Esophagus squamous epithelium (tissue), 5 donors: Measurements from ENCODE around the gene IRF2. TPM values are rescaled to one million over a fixed set of nuclear protein-coding genes. Genes with fewer than 3 reads are reported as not detected.

Experiments
- DNase-seq: peaks from one replicate; lab custom pipeline; 2025; lab: John Stamatoyannopoulos, UW
- H3K27ac ChIP-seq, 4 donors: fragments of 200-600 bp; sonication (generic); one replicate each; pipeline ENCODE4 v1.5.1; 2016 to 2019; ENCODE audit warnings: mild to moderate bottlenecking in 1 of 4
- H3K27me3 ChIP-seq, 4 donors: fragments of 200-600 bp; sonication (generic); 1 replicate in 3 of 4; 2 replicates in 1 of 4; pipeline versions ENCODE4 v1.5.1 to v1.6.0; 2017 to 2021; ENCODE audit warnings: antibody characterized with exemption in 1 of 4
- H3K36me3 ChIP-seq, 3 donors: fragments of 200-600 bp; sonication (generic); one replicate each; pipeline ENCODE4 v1.5.1; 2016 to 2019
- H3K4me1 ChIP-seq, 3 donors: fragments of 200-600 bp; sonication (generic); one replicate each; pipeline ENCODE4 v1.5.1; 2017 to 2019
- H3K4me3 ChIP-seq, 4 donors: fragments of 200-600 bp; sonication (generic); 1 replicate in 3 of 4; 2 replicates in 1 of 4; pipeline ENCODE4 v1.5.1; 2016 to 2019; ENCODE audit warnings: mild to moderate bottlenecking in 2 of 4, moderate library complexity in 1 of 4
- H3K9me3 ChIP-seq, 3 donors: fragments of 200-600 bp; sonication (generic); one replicate each; pipeline ENCODE4 v1.5.1; 2016 to 2019
- POLR2A ChIP-seq, 4 donors: fragments of 450-650 bp; IDR thresholded peaks; one replicate each; pipeline ENCODE4 v1.6.1; 2017; ENCODE audit warnings: antibody characterized with exemption in 4 of 4, mild to moderate bottlenecking in 4 of 4, moderate library complexity in 3 of 4
- WGBS, 2 donors: methylation state at CpG; one replicate each; pipeline ENCODE4 v1.1.5; 2018; 5-methylcytosine and 5-hydroxymethylcytosine counted together
- intact Hi-C: fragments of 100-400 bp; cut with DNase I; formaldehyde crosslinking; loops from one replicate; pipeline ENCODE4 v1.15.0; 2022
- total RNA-seq, 4 donors: library from RNA; depleted of rRNA; stranded (reverse); fragments of >200 nt; gene quantifications; one replicate each; pipeline ENCODE4 v1.1.0, GENCODE V29; 2016
- TF ChIP-seq, protein P1 (sequence below), 6 experiments: fragments of 450-650 bp in 4 of 6; fragments of 200-600 bp in 2 of 6; sonication (generic) in 2 of 6; IDR thresholded peaks; one replicate each; pipeline ENCODE4 v1.5.1; 2016 to 2019; ENCODE audit warnings: antibody characterized with exemption in 6 of 6, mild to moderate bottlenecking in 4 of 6, moderate library complexity in 4 of 6
- donor health status: DM: yes; HTN: yes; CAD: no.

Gene IRF2
- total RNA-seq, 4 donors from 2014 or later, result 16.6 to 30.2 (median 23.4) TPM

DNA sequence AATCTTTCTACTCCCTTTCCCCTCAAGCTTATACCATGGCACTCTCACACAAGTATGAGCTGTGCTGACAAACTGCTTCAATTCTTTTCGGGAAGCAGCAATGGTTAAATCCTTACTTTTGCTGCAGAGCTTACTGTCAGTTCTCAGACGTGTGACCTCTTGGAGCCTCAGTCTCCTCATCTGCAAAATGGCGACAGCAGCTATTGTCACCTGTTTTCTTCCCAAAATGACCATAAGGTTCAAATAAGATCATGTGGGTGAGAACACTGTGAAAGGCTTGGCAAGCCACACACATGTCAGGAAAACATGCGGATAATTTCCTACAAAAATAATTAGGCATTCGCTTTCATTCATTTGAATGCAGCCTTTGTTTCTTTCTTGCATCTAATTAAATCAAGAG is 36.8 kb upstream of the IRF2 start:
- DNase-seq, result no peak
- no peak for TF ChIP-seq POLR2A (IDR thresholded peaks at IDR 0.05)
- TF ChIP-seq, protein P1, sequence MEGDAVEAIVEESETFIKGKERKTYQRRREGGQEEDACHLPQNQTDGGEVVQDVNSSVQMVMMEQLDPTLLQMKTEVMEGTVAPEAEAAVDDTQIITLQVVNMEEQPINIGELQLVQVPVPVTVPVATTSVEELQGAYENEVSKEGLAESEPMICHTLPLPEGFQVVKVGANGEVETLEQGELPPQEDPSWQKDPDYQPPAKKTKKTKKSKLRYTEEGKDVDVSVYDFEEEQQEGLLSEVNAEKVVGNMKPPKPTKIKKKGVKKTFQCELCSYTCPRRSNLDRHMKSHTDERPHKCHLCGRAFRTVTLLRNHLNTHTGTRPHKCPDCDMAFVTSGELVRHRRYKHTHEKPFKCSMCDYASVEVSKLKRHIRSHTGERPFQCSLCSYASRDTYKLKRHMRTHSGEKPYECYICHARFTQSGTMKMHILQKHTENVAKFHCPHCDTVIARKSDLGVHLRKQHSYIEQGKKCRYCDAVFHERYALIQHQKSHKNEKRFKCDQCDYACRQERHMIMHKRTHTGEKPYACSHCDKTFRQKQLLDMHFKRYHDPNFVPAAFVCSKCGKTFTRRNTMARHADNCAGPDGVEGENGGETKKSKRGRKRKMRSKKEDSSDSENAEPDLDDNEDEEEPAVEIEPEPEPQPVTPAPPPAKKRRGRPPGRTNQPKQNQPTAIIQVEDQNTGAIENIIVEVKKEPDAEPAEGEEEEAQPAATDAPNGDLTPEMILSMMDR (IDR thresholded peaks at IDR 0.05), result no peak
- intact Hi-C loops, result no loop called here
- H3K36me3 ChIP-seq, result no peaks in the 10 kb centered on the region
- H3K4me1 ChIP-seq, result peaks cover 0 to 17% (median 10%) of the 10 kb centered on the region in 3 donors
- peaks cover 0 to 6% (median 0%) of the 10 kb centered on the region in 3 donors for H3K9me3 ChIP-seq
- 88 to 91% methylated on average over 5 of the region's 5 CpGs for WGBS, 2 donors
- H3K27ac ChIP-seq, result no peak overlapping the region
- no peaks in the 10 kb centered on the region for H3K27me3 ChIP-seq
- H3K4me3 ChIP-seq, result no peak overlapping the region

DNA sequence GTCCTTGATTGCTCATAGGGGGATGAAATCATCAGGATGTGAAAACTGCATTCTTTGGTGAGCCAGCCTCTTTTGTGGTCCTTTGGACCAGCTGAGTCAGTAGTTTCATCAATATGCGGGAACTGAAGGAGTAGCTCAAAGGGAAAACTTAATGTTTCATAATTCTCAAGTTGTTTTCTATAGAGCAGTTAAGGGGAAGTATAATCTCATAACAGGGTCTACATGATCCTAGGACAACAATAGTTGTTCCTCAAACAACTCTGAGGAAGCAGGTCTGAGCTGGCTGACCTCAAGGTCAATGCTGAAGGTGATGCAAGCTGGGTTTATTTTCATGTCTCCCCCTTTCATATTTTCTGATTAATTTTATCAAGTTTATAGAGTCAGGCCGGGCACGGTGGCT is 36.1 kb upstream of the IRF2 start:
- peaks cover 0 to 6% (median 0%) of the 10 kb centered on the region in 3 donors for H3K9me3 ChIP-seq
- DNase-seq, result no peak
- H3K4me3 ChIP-seq, result no peak overlapping the region
- TF ChIP-seq, protein P1 (IDR thresholded peaks at IDR 0.05), result no peak
- no peak for TF ChIP-seq POLR2A (IDR thresholded peaks at IDR 0.05)
- H3K27me3 ChIP-seq, result no peaks in the 10 kb centered on the region
- peak overlapping the region in 1 of 4 donors; percentile 32 for H3K27ac ChIP-seq
- intact Hi-C loops, result no loop called here
- H3K36me3 ChIP-seq, result no peaks in the 10 kb centered on the region
- peaks cover 0 to 17% (median 10%) of the 10 kb centered on the region in 3 donors for H3K4me1 ChIP-seq
- WGBS, 2 donors, result 91 to 94% methylated on average over 3 of the region's 3 CpGs

DNA sequence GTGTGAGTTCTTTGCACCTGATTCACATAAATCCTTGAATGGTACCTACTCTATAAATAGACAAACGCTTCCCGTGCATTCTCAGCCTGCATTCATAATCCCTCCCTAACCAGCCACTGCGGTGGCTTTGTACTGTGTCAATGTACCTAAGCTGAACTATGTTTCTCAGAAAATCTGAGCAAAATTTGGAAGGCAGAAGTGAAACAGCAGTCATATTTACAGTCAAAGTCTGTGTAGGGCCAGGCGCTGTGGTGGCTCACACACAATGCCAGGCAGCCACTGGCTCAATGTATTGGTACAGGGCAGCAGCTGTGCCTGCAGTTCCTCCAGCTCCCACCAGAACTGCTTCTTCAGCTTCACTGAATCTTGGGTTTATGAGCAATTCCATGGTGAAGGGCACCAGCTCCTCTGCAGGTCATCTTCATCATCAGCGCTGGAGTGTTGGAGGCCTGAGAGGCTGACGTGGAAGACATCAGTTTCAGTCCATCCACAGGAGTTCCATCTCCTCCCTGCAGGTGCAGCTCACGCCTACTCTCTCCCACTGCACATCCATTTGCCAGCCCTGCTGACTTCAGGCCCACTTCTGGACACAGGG is 32.3 kb upstream of the IRF2 start:
- H3K4me3 ChIP-seq, result no peak overlapping the region
- WGBS, 2 donors, result 72 to 89% methylated on average over 5 to 7 of the region's 7 CpGs
- H3K4me1 ChIP-seq, result peaks cover 0 to 12% (median 7%) of the 10 kb centered on the region in 3 donors
- H3K27ac ChIP-seq, result no peak overlapping the region
- intact Hi-C loops, result no loop called here
- no peaks in the 10 kb centered on the region for H3K27me3 ChIP-seq
- H3K9me3 ChIP-seq, result peaks cover 0 to 6% (median 0%) of the 10 kb centered on the region in 3 donors
- peak; percentile 14 for DNase-seq
- TF ChIP-seq POLR2A (IDR thresholded peaks at IDR 0.05), result no peak
- TF ChIP-seq, protein P1 (IDR thresholded peaks at IDR 0.05), result peak in 2 of 6 experiments; percentile 13 to 29
- no peaks in the 10 kb centered on the region for H3K36me3 ChIP-seq

DNA sequence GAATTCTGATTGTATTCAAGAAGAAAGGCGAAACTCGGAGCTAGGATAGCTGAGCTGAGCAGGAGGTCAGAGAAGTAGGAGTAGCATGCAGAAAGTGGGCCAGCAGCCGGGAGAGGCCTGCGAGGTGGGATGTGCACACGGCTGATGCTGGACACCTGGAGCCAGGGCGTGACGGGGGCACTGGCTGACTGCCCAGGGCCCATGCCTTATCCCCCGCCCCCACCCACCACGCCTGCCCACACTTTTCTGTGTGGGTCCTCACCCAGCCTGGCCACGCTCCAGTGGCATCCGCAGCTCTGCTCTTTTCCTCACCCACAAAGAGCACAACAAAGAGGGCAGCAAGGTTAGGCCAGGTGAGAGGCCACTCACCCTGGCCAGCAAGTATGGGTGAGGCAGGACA is 30.0 kb upstream of the IRF2 start:
- no peaks in the 10 kb centered on the region for H3K27me3 ChIP-seq
- no peak for DNase-seq
- H3K9me3 ChIP-seq, result no peaks in the 10 kb centered on the region
- TF ChIP-seq, protein P1 (IDR thresholded peaks at IDR 0.05), result no peak
- no peak for TF ChIP-seq POLR2A (IDR thresholded peaks at IDR 0.05)
- WGBS, 2 donors, result 60 to 77% methylated on average over 3 to 9 of the region's 11 CpGs
- H3K27ac ChIP-seq, result no peak overlapping the region
- peaks cover 0 to 12% (median 7%) of the 10 kb centered on the region in 3 donors for H3K4me1 ChIP-seq
- H3K4me3 ChIP-seq, result no peak overlapping the region
- H3K36me3 ChIP-seq, result no peaks in the 10 kb centered on the region
- intact Hi-C loops, result no loop called here

DNA sequence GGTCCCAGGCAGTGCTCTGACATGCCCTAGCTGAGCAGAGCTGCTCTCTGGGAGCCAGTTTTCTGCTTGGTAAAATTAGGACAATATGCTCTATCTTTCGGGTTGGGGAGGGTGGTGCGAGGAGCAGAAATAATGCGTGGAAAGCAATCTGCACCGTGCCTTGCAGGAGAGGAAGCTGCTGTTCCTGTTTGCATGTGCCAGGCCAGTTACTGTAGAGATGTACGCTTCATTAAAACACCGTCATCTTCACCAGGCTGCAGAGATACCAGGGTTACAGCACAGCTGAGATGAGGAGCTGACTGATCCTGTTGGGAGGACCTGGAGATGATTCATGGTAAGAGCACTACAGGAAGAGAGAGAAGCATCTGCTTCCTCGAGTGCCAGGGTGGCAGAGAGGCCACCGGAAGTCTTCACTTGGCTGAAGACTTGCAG is 29.5 kb upstream of the IRF2 start:
- intact Hi-C loops, result no loop called here
- no peaks in the 10 kb centered on the region for H3K36me3 ChIP-seq
- no peak overlapping the region for H3K4me3 ChIP-seq
- no peak for DNase-seq
- WGBS, 2 donors, result 20% methylated on average over 7 of the region's 8 CpGs
- H3K27me3 ChIP-seq, result no peaks in the 10 kb centered on the region
- no peaks in the 10 kb centered on the region for H3K9me3 ChIP-seq
- no peak for TF ChIP-seq POLR2A (IDR thresholded peaks at IDR 0.05)
- TF ChIP-seq, protein P1 (IDR thresholded peaks at IDR 0.05), result no peak
- no peak overlapping the region for H3K27ac ChIP-seq
- peaks cover 0 to 12% (median 7%) of the 10 kb centered on the region in 3 donors for H3K4me1 ChIP-seq
